Limb (tissue), 2 donors: ENCODE measurements around the gene RPL13.

ENCODE experiments used
- DNase-seq, 2 donors: peaks; one replicate each; pipeline ENCODE4 v3.0.0-alpha.2; 2016; ENCODE audit errors: extremely low spot score in 2 of 2

The RPL13 gene

DNA sequence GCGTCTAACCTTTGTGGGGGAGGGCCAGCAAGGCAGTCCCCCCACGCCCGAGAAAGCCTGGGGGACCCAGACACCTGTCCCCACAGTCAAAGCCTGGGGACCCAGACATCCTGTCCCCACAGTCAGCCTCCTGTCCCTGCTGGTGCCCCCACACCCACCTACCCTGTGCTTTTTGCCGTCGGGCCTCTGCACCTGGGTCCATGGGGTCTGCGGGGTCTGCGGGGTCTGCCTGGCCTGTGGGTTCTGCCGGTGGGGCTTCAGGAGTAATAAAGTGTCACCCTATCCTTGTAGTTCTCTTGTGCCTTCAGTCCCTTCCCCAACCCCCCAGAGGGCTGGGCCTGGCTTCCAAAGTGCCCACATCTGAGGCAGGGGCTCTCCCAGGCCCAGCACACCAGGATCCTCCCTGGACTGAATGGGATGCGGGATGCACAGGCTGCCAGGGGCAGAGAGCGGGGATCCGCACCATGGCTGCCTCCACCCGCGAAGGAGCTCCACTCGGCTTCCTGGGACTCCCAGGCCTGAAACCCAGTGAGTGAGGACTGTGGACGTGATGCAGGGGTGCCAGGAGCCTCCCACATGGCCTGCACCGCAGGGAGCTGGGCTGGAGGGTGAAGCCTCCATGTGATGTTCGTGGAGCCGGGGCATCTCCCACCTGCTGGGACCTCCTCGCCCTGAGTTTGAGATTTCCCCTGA, 36.6 kb downstream of the RPL13 start:
- DNase-seq = no peak

DNA sequence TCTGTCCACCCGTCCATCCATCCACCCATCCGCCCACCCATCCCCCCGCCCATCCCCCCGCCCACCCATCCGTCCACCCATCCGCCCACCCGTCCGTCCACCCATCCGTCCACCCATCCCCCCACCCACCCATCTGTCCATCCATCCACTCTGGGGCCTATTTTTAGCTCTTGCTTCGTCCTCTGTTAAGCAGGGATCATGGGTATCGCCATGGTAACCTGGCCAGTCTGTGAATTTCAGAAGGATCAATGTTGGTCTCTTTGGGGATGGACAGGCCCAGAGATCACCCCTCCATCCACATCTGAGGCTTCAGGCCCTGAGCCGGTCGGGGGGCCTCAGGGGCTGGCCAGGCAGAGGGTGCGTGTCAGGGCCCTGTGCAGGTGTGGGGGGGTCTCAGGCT, 37.7 kb downstream of the RPL13 start:
- no peak for DNase-seq

DNA sequence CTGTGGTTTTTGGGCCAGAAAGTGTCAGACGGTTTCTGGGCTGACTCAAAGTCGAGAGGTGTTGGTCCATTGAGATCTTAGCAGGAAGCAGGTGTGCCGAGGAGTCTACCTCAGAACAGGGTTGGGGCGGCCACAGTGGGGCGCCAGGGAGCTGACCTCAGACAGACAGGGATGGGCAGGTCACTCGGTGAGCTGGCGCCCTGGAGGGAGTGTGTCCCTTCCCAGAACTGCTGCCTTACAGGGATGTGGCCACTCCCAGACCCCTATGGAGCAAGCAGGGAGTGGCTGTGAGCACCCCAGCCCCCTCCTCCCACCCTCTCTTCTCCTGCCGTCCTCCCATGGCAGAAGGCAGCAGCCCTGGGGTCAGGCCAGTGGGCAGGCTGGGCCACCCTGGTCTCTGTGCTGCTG, 39.0 kb downstream of the RPL13 start:
- DNase-seq = no peak

DNA sequence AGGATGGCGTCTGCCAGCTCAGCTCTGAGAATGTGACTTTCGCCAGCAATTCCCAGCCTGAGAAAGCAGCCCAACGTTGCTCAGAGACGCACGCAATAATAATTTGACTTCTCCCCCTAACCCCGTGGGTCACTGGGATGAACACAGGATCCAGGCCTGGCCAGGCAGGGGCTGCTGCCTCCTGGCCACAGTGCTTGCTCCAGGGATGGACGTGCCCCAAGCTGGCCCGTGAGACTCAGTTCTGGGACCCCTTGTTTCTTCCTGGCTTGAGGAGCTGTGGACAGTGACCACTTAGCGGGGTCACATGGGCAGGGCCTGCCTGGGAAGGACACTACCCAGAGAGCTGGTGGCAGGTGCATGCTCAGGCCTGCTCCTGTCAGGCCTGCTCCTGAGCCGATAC, 39.4 kb downstream of the RPL13 start:
- no peak for DNase-seq

DNA sequence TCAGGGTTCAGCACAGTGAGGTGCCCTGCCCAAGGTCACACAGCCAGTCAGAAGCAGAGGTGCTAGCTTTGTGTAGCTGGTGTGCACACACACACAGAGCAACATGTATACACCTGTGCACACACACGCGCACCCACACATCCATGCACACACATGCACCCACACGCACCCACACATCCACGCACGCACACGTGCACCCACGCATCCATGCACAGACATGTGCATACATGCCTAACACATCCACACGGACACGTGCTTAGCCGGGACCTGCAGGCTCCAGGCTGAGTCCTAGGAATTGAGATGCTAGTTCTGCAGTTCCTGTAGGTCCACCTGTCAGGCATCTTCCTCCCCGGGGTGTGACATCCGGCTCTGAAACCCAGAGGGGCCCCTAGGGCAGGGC, 39.9 kb downstream of the RPL13 start:
- no peak for DNase-seq

DNA sequence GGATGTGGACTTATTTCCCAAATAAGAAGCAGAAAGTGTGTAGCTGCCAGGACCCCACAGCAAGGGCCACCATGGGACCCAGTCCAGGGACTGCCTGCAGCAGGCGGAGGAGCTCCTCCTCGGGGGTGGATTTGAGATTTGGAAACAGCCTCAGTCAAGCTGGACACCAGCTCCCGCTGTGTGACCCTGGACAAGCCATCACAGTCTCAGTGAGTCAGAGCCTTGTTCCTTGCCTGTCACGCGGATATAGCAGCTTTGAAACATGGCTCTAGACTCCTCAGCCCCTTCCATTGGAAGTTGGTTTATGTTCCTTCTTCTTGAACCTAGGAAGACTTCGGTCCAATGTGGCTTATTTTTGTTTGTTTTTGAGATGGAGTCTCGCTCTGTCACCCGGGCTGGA, 40.5 kb downstream of the RPL13 start:
- no peak for DNase-seq

DNA sequence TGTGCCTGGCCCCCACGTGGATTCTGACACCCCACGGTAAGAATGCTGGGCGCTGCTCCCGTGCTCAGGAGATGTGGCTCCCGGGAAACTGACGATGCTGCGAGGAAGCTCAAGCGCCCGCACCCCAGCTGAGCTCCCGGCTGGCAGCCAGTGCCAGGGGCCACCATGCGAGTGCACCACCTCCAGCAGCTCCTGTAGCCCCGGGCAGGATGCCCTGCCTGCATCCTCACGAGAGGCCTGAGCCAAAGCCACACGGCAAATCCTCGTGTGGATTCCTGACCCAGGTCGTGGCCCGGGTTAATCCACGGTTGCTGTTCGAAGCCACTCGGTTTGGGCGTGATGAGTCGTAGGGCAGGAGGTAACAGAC, 41.4 kb downstream of the RPL13 start:
- no peak for DNase-seq

DNA sequence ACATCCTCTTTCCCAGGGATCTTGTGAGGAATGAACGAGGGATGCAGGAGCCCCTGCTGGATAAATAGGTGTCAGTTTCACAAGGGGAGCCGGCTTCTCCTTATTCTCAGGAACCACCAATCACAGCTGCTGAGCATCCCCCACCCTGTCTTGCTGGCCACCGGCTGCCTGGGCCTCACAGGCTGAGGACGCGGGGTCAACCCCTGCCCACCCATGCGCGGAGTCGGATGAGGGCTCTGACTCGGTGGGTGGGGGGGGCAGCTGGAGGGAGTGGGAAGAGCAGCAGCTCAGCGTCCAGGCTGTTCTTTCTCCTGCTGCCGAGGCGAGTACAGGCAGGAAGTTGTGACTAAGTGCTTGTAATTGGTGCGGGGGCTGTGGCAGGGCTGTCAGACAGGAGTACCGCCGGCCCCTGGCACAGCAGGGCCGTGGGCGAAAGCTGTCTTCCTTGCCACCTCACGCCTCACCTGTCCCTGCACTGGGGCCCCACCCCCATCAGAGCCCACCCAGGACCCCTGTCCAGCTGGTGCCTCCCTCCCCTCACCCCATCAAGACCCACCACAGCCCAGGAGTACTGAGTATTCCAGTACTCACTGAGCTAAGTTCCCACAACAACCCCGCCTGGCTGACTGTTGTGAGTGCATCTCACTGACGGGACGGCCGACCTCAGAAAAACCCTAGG, 41.9 kb downstream of the RPL13 start:
- peak; percentile 24 to 72 for DNase-seq

DNA sequence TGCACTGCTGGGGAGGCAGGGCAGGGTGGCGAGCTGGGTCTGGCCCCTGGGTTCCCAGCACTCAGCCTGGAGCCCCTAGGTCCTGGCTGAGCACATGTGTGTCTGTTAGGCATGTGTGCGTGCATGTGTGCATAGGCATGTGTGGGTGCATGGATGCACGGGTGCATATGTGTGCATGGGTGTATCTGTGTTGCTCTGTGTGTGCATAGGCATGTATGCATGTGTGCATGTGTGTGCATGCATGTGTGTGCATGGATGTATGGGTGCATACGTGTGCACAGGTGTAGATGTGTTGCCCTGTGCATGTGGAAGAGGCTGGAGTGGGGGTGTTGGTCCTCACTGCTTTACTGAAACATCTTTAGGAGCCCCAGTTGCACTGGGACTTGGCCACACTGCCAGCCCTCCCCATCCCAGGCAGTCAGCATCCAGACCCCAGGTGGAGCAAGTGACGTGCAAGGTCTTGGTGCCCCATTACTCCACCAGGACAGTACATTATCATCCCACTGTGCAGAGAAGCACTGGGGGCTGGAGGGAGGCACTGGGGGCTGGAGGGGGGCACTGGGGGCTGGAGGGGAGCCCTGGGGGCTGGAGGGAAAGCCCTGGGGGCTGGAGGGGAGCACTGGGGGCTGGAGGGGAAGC, 42.6 kb downstream of the RPL13 start:
- no peak for DNase-seq

DNA sequence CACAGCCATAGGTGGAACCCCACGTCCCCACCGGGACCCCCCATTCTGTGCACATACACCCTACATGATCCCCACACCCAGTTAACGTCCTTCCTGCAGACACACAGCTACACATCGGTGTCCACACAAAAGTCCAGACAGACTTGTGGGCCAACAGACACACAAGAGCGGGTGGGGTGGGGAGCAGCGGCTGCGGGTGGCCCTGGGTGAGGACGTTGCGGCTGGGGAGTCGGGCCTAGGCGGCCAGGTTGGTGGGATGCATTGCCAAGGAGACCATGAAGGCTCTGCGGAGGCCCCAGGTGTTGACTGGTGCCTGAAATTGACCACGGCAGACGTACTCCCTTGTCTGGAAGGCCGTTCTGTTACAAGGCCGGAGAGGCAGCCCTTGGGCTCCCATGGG, 44.3 kb downstream of the RPL13 start:
- DNase-seq = no peak

DNA sequence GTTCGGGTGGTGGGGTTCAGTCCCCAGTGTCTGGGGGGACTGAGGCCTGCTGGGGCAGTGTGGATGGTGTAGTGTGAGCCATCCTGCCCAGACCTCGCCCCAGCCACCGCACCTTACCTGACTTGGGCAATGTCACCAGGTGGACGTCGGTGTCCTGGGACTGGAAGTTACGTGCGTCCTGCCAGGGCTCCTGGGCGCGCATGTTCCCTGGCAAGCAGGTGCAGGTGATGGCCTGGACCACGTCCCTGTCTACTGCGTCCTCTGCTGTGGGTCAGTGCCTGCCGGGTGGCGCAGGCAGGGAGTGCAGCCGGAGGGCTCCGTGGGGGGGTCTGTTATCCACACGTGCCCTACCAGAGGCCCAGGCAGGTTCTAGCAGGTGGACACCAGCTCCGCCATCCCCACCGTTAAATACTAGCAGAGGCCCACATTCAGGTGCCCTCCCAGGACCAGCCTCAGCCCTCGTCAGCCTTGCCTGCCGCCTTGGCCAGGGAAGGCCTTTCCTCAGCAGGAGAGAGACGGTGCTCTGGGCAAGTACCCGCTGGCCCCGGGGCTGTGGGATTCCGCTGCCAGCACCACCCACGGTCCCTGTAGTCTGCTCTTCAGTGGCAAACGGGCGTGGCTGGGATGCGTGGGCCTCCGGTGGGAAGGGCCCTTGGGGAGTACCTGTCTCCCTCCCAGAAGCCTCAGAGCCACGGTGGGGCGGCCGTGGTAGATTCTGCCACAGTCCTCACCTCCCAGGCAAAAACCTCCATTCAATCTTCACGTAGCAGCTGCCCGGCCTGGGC, 44.9 kb downstream of the RPL13 start:
- no peak for DNase-seq

DNA sequence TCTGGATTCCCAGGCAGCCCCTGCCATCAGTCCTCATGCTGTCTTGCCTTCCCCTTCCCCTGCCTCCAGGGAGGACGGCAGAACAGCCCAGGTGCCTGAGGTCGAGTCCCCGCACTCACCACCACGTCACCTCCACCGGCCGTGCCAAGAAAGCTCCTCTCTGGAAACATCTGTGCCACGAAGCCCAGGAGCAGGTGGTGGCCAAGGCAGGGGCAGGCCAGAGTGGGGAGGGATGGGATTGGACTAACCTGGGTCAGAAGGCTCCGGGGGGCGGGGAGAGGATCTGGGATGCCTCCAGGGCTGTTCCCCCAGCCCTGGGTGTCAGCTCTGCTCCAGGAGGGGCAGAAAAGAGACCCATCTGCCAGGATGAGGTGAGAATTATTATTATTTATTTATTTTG, 45.5 kb downstream of the RPL13 start:
- DNase-seq = no peak

DNA sequence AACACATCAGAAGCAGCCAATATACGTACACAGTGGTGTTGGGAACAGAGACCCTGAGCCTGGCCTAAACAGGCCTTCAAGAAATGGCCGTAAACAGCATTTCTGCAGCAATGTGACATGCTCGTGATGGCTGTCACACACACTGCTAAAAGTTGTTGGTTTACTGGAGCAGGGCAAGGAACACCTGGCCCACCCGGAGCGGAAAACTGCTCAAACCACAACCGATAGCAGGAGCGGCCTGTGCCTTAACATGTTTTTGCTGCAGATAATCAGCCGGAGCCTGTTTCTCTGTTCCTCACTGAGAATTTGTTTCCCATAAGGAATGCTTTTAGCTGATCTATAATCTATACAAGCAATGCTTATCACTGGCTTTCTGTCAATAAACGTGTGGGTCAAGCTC, 47.0 kb downstream of the RPL13 start:
- no peak for DNase-seq

DNA sequence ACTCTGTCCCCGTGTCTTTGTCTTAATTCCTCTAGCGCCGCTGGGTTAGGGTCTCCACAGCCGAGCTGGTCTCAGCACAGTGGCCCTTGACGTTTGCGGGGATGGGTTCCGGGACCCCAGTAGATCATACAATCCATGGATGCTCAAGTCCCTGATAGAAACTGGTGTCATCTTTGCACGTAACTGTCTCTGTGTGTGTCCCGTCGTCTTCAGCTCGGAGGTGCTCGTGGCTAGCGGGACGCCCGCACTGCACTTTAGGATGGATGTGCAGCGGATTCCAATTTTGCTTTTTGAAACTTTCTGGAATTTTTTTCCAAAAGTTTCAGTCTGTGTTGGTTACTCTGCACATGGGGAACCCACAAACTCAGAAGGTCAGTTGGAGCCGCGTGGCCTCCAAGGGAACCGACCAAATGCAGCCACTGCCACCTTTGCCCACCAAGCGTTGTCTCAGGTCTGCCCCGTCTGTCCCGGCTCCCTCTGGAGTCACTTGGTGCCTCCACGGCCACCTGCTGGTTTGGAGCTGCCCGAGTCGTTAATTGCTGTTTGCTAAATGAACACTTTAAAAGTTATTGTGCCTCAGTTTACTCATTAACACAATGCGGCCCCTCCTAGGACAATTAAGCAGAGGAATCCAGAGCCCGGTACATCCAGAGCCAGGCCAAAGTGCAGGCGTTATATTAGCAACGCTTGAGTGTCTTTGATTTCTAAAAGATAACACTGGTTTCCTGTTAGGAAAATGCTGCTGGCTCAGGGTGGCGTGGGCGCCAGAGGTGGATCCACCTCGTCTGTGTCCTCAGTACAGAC, 47.7 kb downstream of the RPL13 start:
- no peak for DNase-seq

DNA sequence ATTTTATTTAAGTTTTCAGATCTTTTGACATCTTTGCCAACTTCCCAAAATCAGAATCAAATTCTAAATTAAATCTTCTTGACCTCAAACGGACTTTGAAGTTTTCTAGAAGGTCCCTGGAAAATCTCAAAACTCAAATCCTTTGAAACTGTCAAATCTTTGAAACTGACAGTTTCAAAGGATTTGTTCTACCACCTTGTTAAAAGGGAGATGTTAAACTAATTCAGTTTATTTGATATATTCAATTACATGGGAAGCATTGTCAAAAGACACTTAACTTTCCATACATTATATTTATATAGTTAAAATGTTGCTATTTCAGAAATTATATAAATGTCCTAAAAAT, 49.6 kb downstream of the RPL13 start:
- no peak for DNase-seq

DNA sequence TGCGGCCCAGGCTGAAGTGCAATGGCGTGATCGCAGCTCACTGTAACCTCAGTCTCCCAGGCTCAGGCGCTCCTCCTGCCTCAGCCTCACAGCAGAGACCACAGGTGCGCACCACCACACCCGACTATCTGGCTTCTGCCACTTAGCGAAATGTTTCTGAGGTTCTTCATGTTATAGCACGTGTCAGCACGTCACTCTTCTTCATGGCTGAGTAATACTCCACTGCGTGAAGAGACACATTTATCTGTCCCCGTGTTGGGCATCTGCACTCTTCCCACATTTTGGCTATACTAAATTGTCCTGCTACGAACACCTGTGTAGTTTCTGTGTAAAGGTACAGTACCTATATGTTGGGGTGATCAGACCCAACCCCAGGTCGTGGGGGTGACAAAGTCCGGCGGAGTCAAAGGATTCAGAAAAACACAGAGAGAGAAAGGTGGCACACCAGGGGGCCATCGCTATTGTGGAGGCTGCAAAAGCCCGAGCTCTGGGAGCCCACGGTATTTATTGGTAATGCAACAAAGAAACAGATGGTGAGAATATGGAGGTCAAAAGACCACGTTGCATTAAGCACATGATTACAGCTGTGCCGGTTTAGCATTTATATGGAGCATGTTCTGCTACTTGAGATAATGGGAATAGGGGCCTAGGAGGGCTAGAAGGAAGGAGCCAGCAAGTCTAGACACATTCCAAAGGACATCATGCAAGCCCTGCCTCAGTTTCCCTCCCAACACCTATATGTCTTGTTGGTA, 52.1 kb downstream of the RPL13 start:
- DNase-seq = no peak

DNA sequence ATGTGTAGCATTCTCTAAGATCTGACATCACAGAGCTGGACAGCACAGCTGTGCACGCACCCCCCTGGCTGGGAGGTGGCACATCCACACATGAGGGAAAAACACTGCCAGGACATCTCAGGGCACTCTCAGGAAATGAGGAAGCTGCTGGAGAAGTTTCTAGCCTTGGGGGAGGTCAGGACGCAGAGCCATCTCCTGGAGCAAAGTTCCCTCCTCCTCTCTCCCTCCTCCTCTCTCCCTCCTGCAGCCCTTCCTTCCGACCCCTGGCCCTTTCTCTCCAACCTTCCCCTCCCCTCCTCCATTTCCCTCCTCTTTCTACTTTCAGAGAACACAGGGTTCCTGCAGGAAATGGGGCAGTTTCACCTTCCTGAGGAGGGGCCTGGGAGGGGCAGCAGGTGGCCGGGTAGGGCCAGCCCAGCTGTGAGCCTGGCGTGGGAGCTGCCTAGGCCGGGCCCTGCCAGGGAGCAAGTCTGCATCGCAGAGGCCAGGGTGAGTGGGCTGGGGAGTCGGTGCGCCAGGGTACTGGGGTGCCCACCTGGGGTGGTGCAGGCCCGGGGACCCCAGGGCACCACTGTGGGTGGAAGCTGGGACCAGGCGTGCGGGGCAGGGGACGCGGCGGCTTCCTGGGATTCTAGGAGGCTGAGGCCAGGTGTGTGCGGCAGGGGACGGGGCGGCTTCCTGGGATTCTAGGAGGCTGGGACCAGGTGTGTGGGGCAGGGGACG, 52.9 kb downstream of the RPL13 start, which contains the start of gene DPEP1:
Gene DPEP1, plus strand, starts transcription at position 412 of the 723 bp plus-strand sequence. CDS start 16,769 bp downstream, outside the sequence.
- no peak for DNase-seq

DNA sequence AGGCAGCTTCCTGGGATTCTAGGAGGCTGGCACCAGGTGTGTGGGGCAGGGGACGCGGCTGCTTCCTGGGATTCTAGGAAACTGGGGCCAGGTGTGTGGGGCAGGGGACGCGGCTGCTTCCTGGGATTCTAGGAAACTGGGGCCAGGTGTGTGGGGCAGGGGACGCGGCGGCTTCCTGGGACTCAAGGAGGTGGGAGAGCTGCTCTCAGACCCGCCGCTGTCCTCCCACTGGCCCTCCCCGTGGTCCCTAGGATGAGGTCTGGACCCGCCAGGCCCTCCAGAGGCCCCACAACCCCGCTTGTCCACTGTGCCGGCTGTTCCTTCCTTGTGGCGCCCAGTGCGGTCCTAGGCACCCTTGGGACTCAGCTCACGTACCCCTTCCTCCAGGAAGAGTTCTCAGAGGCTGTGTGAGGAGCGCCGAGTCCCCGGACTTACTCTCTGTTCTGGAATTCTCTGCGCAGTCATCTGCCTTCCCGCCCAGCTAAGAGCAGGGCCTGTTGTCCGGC, 53.5 kb downstream of the RPL13 start:
- DNase-seq = no peak
